Daoy (cell line): ENCODE results near the gene KPNA1. TPM values are rescaled to one million over a fixed set of nuclear protein-coding genes. Genes with fewer than 3 reads are reported as not detected.

Experiments used
- DNase-seq: peaks from one replicate; pipeline ENCODE4 v3.0.0-alpha.2; 2015; ENCODE audit warnings: low read depth
- total RNA-seq: library from RNA; depleted of rRNA; stranded (reverse); fragments of >200 nt; shearing (Covaris generic); gene quantifications from 2 replicates; pipeline ENCODE4 v1.2.3, GENCODE V29; 2014; rRNA removed

The KPNA1 gene
- total RNA-seq, 1 experiment from 2014 or later = 32.1 TPM

- peak; percentile 97 for DNase-seq
These were observed 130.7 kb downstream of the KPNA1 start, which contains the start of gene FAM162A for GRCh38 chr3:122383771-122384697. Gene FAM162A, plus strand, starts transcription at chr3:122384182. Its CDS starts 84 bp downstream, at chr3:122384266.

DNA sequence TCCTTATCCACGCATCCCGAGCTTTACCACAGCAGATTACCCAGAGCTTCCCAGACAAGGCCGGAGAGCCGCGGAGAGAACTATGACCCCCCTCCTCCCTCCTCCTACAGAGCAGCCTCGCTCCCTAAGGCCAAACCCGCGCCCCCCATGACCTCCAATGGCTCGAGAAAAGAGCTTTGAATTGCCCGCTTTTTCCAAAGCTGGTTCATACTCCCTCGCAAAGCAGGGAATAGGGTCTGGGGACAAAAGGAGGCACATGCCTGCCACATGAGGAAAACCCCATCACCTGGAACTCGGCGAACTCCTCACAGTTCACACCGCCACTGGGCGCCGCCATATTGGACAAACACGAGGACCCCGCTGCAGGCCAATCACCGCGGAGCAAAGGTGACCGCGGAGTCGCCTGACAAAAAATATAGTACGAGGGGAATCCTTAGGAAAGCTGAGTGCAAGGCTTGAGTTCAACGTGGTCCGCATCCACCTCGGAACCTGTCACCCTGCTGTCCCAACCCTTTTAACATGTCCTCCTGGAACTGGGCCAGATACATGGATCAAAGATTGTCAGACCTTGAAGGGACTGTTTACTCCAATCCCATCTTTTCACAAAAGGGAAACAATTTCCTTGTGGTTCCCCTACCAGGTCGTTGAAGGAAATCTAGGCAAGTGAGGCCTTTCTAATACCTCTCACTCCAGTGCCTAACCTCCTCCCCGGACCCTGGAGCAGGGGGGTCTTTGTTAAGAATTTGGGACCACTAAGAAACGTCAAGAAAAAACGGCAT, 131.7 kb downstream of the KPNA1 start, which contains the start of gene MIX23:
Gene MIX23 (minus strand): TSS at position 344 of the 779 bp plus-strand sequence. CDS start 7 bp downstream, at position 337.
- peak; percentile 90 for DNase-seq

DNA sequence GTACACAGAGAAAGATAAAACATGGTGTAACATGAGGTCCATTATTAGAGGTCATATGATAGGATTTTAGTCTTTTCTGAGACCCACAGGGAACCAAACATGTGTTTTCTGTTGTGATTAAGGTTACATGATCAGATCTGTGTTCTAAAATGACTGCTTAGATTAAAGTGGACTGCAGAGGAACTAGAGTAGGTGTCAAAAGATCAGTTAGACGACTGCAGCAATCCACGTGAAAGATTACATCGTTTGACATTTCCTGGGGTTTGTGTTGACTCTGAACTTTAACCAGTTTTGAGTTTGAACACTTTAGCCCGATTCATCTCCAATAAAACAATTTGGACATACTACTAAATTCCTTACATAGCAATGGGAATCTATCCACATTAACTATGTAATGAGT, 136.8 kb downstream of the KPNA1 start:
- DNase-seq = no peak

- DNase-seq = no peak
These were observed 140.7 kb downstream of the KPNA1 start for GRCh38 chr3:122374034-122374433.

Other genes starting within 250 kb of the KPNA1 start
- gene CSTA, start 189.7 kb downstream of the KPNA1 start, total RNA-seq = not detected in 2 replicates
- gene MIX23, start 131.7 kb downstream of the KPNA1 start, total RNA-seq = 106 and 134 TPM in 2 replicates
- gene FAM162A, start 130.8 kb downstream of the KPNA1 start, total RNA-seq = 25.2 and 52.5 TPM in 2 replicates
- 6.2 and 6.5 TPM in 2 replicates for gene WDR5B, start 98.9 kb downstream of the KPNA1 start, total RNA-seq
- gene PARP9, start 49.4 kb upstream of the KPNA1 start, total RNA-seq = 11.9 and 26.3 TPM in 2 replicates
- 13.7 and 14.7 TPM in 2 replicates for gene DTX3L, start 49.4 kb upstream of the KPNA1 start, total RNA-seq
- gene PARP15, start 62.7 kb upstream of the KPNA1 start, total RNA-seq = under 0.01 TPM in 1 of 2 replicates, not detected in the other
- gene PARP14, start 165.9 kb upstream of the KPNA1 start, total RNA-seq = 36.9 and 57.2 TPM in 2 replicates